ACC112 (cell line): ENCODE measurements around the gene SYNDIG1.

Source experiments
- H2AFZ ChIP-seq: fragments of 200-600 bp; sonication (generic); one replicate; pipeline ENCODE4 v1.6.0; 2017; ENCODE audit warnings: antibody characterized with exemption, low read length; ENCODE audit not compliant: unreplicated experiment
- H3K27ac ChIP-seq: fragments of 200-600 bp; sonication (generic); 2 replicates; pipeline ENCODE4 v1.5.1; 2014; ENCODE audit warnings: low read depth, mild to moderate bottlenecking, antibody characterized with exemption, low read length, moderate library complexity
- H3K27me3 ChIP-seq: fragments of 200-600 bp; sonication (generic); 2 replicates; pipeline ENCODE4 v1.6.1; 2014; ENCODE audit warnings: mild to moderate bottlenecking, antibody characterized with exemption, low read length, moderate library complexity, mixed read lengths; ENCODE audit not compliant: insufficient read depth
- H3K36me3 ChIP-seq: fragments of 200-600 bp; sonication (generic); 2 replicates; pipeline ENCODE4 v1.6.1; 2016; ENCODE audit warnings: mild to moderate bottlenecking, antibody characterized with exemption, low read length, moderate library complexity, mixed read lengths; ENCODE audit not compliant: insufficient read depth
- H3K4me1 ChIP-seq: fragments of 200-600 bp; sonication (generic); one replicate; pipeline ENCODE4 v1.6.1; 2016; ENCODE audit warnings: low read length, mixed read lengths; ENCODE audit not compliant: insufficient read depth, unreplicated experiment, control insufficient read depth
- H3K4me3 ChIP-seq: fragments of 200-600 bp; sonication (generic); 2 replicates; pipeline ENCODE4 v1.5.1; 2014; ENCODE audit warnings: mild to moderate bottlenecking, low read depth, low read length
- H3K79me2 ChIP-seq: fragments of 200-600 bp; sonication (generic); one replicate; pipeline ENCODE4 v1.6.0; 2016; ENCODE audit warnings: low read length; ENCODE audit not compliant: control insufficient read depth, unreplicated experiment, insufficient read depth

The SYNDIG1 gene

GRCh38 chr20:24523661-24524060 is 54.2 kb downstream of the SYNDIG1 start:
- H2AFZ ChIP-seq = no peak overlapping the region
- no peaks in the 10 kb centered on the region for H3K36me3 ChIP-seq
- no peaks in the 10 kb centered on the region for H3K4me1 ChIP-seq
- H3K27ac ChIP-seq = no peak overlapping the region
- H3K27me3 ChIP-seq = no peaks in the 10 kb centered on the region
- no peaks in the 10 kb centered on the region for H3K79me2 ChIP-seq
- no peak overlapping the region for H3K4me3 ChIP-seq

GRCh38 chr20:24528583-24529368 is 59.3 kb downstream of the SYNDIG1 start:
- Histone ChIP-seq H3K27ac (no peak overlapping the region), H3K4me1 (no peaks in the 10 kb centered on the region), H2AFZ (no peak overlapping the region), H3K4me3 (no peak overlapping the region), H3K27me3 (no peaks in the 10 kb centered on the region), H3K36me3 (no peaks in the 10 kb centered on the region), H3K79me2 (no peaks in the 10 kb centered on the region)

- Histone ChIP-seq H3K36me3 (no peaks in the 10 kb centered on the region), H3K4me3 (no peak overlapping the region), H3K79me2 (no peaks in the 10 kb centered on the region), H2AFZ (no peak overlapping the region), H3K4me1 (no peaks in the 10 kb centered on the region), H3K27me3 (no peaks in the 10 kb centered on the region), H3K27ac (no peak overlapping the region)
These were observed 59.9 kb downstream of the SYNDIG1 start for GRCh38 chr20:24529369-24529719.

GRCh38 chr20:24530131-24530680 is 60.8 kb downstream of the SYNDIG1 start:
- H2AFZ ChIP-seq = no peak overlapping the region
- H3K4me1 ChIP-seq = no peaks in the 10 kb centered on the region
- H3K27ac ChIP-seq = no peak overlapping the region
- no peaks in the 10 kb centered on the region for H3K36me3 ChIP-seq
- H3K79me2 ChIP-seq = no peaks in the 10 kb centered on the region
- H3K4me3 ChIP-seq = no peak overlapping the region
- no peaks in the 10 kb centered on the region for H3K27me3 ChIP-seq

GRCh38 chr20:24531202-24531601 is 61.8 kb downstream of the SYNDIG1 start:
- Histone ChIP-seq H3K27me3 (no peaks in the 10 kb centered on the region), H3K27ac (no peak overlapping the region), H3K36me3 (no peaks in the 10 kb centered on the region), H3K4me3 (no peak overlapping the region), H3K79me2 (no peaks in the 10 kb centered on the region), H3K4me1 (no peaks in the 10 kb centered on the region), H2AFZ (no peak overlapping the region)

- Histone ChIP-seq H3K4me3 (no peak overlapping the region), H3K4me1 (no peaks in the 10 kb centered on the region), H3K36me3 (no peaks in the 10 kb centered on the region), H2AFZ (no peak overlapping the region), H3K27ac (no peak overlapping the region), H3K27me3 (no peaks in the 10 kb centered on the region), H3K79me2 (no peaks in the 10 kb centered on the region)
These were observed 62.4 kb downstream of the SYNDIG1 start for GRCh38 chr20:24531631-24532419.

- H3K79me2 ChIP-seq = no peaks in the 10 kb centered on the region
These were observed 64.0 kb downstream of the SYNDIG1 start for GRCh38 chr20:24533449-24533848.

GRCh38 chr20:24534282-24534681 is 64.9 kb downstream of the SYNDIG1 start:
- no peak overlapping the region for H2AFZ ChIP-seq
- H3K36me3 ChIP-seq = no peaks in the 10 kb centered on the region
- H3K4me1 ChIP-seq = no peaks in the 10 kb centered on the region
- H3K27me3 ChIP-seq = no peaks in the 10 kb centered on the region
- H3K79me2 ChIP-seq = no peaks in the 10 kb centered on the region
- H3K27ac ChIP-seq = no peak overlapping the region
- no peak overlapping the region for H3K4me3 ChIP-seq

More at GRCh38 chr20:24533449-24533848, 64.0 kb downstream of the SYNDIG1 start:
- Histone ChIP-seq H3K27ac (no peak overlapping the region), H3K4me3 (no peak overlapping the region), H2AFZ (no peak overlapping the region), H3K27me3 (no peaks in the 10 kb centered on the region), H3K4me1 (no peaks in the 10 kb centered on the region), H3K36me3 (no peaks in the 10 kb centered on the region)

GRCh38 chr20:24535941-24536730 is 66.7 kb downstream of the SYNDIG1 start:
- no peaks in the 10 kb centered on the region for H3K36me3 ChIP-seq
- H3K79me2 ChIP-seq = no peaks in the 10 kb centered on the region
- H2AFZ ChIP-seq = no peak overlapping the region
- no peaks in the 10 kb centered on the region for H3K27me3 ChIP-seq
- no peak overlapping the region for H3K27ac ChIP-seq
- H3K4me3 ChIP-seq = no peak overlapping the region
- no peaks in the 10 kb centered on the region for H3K4me1 ChIP-seq

- Histone ChIP-seq H3K27me3 (no peaks in the 10 kb centered on the region), H3K4me3 (no peak overlapping the region), H3K79me2 (no peaks in the 10 kb centered on the region), H3K4me1 (no peaks in the 10 kb centered on the region), H3K36me3 (no peaks in the 10 kb centered on the region), H3K27ac (no peak overlapping the region), H2AFZ (no peak overlapping the region)
These were observed 67.8 kb downstream of the SYNDIG1 start for GRCh38 chr20:24537210-24537609.
